NT2/D1 (cell line): ENCODE results near the gene ARL15.

Source experiments
- SUZ12 ChIP-seq: IDR thresholded peaks from 2 replicates; pipeline ENCODE4 v1.6.1; 2011; ENCODE audit not compliant: insufficient read length, insufficient read depth; ENCODE audit errors: extremely low read depth
- YY1 ChIP-seq: IDR thresholded peaks from 2 replicates; pipeline ENCODE4 v1.6.1; 2011; ENCODE audit not compliant: insufficient read length, insufficient read depth
- ZNF274 ChIP-seq: IDR thresholded peaks from 2 replicates; pipeline ENCODE4 v1.6.1; 2011; ENCODE audit warnings: mild to moderate bottlenecking, low read depth, low read length

GRCh38 chr5:53929570-53929969 is 380.8 kb downstream of the ARL15 start:
- TF ChIP-seq YY1 (no peak), ZNF274 (no peak), SUZ12 (no peak)
